Esophagus squamous epithelium (tissue), 5 donors: ENCODE data around the gene GLS. TPM values are rescaled to one million over a fixed set of nuclear protein-coding genes. Genes with fewer than 3 reads are reported as not detected.
"Not testable (repeated sequence)": the region's sequence is repeated elsewhere in the genome, so short reads cannot be mapped to it uniquely, and the experiment has no call there.

Experiments used
- DNase-seq: peaks from one replicate; lab custom pipeline; 2025; lab: John Stamatoyannopoulos, UW
- H3K27ac ChIP-seq, 4 donors: fragments of 200-600 bp; sonication (generic); one replicate each; pipeline ENCODE4 v1.5.1; 2016 to 2019; ENCODE audit warnings: mild to moderate bottlenecking in 1 of 4
- H3K27me3 ChIP-seq, 4 donors: fragments of 200-600 bp; sonication (generic); 1 replicate in 3 of 4; 2 replicates in 1 of 4; pipeline versions ENCODE4 v1.5.1 to v1.6.0; 2017 to 2021; ENCODE audit warnings: antibody characterized with exemption in 1 of 4
- H3K36me3 ChIP-seq, 3 donors: fragments of 200-600 bp; sonication (generic); one replicate each; pipeline ENCODE4 v1.5.1; 2016 to 2019
- H3K4me1 ChIP-seq, 3 donors: fragments of 200-600 bp; sonication (generic); one replicate each; pipeline ENCODE4 v1.5.1; 2017 to 2019
- H3K4me3 ChIP-seq, 4 donors: fragments of 200-600 bp; sonication (generic); 1 replicate in 3 of 4; 2 replicates in 1 of 4; pipeline ENCODE4 v1.5.1; 2016 to 2019; ENCODE audit warnings: mild to moderate bottlenecking in 2 of 4, moderate library complexity in 1 of 4
- H3K9me3 ChIP-seq, 3 donors: fragments of 200-600 bp; sonication (generic); one replicate each; pipeline ENCODE4 v1.5.1; 2016 to 2019
- CTCF ChIP-seq, 6 experiments: fragments of 450-650 bp in 4 of 6; fragments of 200-600 bp in 2 of 6; sonication (generic) in 2 of 6; IDR thresholded peaks; one replicate each; pipeline ENCODE4 v1.5.1; 2016 to 2019; ENCODE audit warnings: antibody characterized with exemption in 6 of 6, mild to moderate bottlenecking in 4 of 6, moderate library complexity in 4 of 6
- POLR2A ChIP-seq, 4 donors: fragments of 450-650 bp; IDR thresholded peaks; one replicate each; pipeline ENCODE4 v1.6.1; 2017; ENCODE audit warnings: antibody characterized with exemption in 4 of 4, mild to moderate bottlenecking in 4 of 4, moderate library complexity in 3 of 4
- WGBS, 2 donors: methylation state at CpG; one replicate each; pipeline ENCODE4 v1.1.5; 2018; 5-methylcytosine and 5-hydroxymethylcytosine counted together
- intact Hi-C: fragments of 100-400 bp; cut with DNase I; formaldehyde crosslinking; loops from one replicate; pipeline ENCODE4 v1.15.0; 2022
- total RNA-seq, 4 donors: library from RNA; depleted of rRNA; stranded (reverse); fragments of >200 nt; gene quantifications; one replicate each; pipeline ENCODE4 v1.1.0, GENCODE V29; 2016
- donor health status: DM: yes; HTN: yes; CAD: no.

GLS gene
- total RNA-seq, 4 donors from 2014 or later: 22.0 to 84.1 (median 45.9) TPM

GRCh38 chr2:190953257-190953656 is 72.6 kb downstream of the GLS start:
- DNase-seq: no peak
- peaks cover 0 to 6% (median 5%) of the 10 kb centered on the region in 3 donors for H3K4me1 ChIP-seq
- H3K36me3 ChIP-seq: no peaks in the 10 kb centered on the region
- 49 to 56% methylated on average over 4 of the region's 4 CpGs for WGBS, 2 donors
- H3K27me3 ChIP-seq: no peaks in the 10 kb centered on the region
- H3K4me3 ChIP-seq: no peak overlapping the region
- H3K9me3 ChIP-seq: peaks cover 0 to 9% (median 0%) of the 10 kb centered on the region in 3 donors
- intact Hi-C loops: no loop called here
- no peak overlapping the region for H3K27ac ChIP-seq
- TF ChIP-seq CTCF (IDR thresholded peaks at IDR 0.05) (no peak), POLR2A (IDR thresholded peaks at IDR 0.05) (no peak)

- intact Hi-C loops: no loop called here
- WGBS, 2 donors: 82 to 83% methylated on average over 5 of the region's 5 CpGs
- Histone ChIP-seq H3K36me3 (peaks cover 0 to 54% (median 0%) of the 10 kb centered on the region in 3 donors), H3K4me3 (no peak overlapping the region), H3K27ac (no peak overlapping the region), H3K4me1 (no peaks in the 10 kb centered on the region), H3K27me3 (no peaks in the 10 kb centered on the region), H3K9me3 (peaks cover 0 to 9% (median 0%) of the 10 kb centered on the region in 3 donors)
- DNase-seq: no peak
- TF ChIP-seq POLR2A (IDR thresholded peaks at IDR 0.05): no peak
- TF ChIP-seq CTCF (IDR thresholded peaks at IDR 0.05): no peak
These were observed 79.5 kb downstream of the GLS start for GRCh38 chr2:190959911-190960788.

- WGBS, 2 donors: 90 to 95% methylated on average over 5 of the region's 5 CpGs
- H3K4me1 ChIP-seq, H3K27ac ChIP-seq, H3K4me3 ChIP-seq, H3K9me3 ChIP-seq, H3K27me3 ChIP-seq, intact Hi-C loops, DNase-seq: not testable (repeated sequence)
- peaks cover 0 to 64% (median 3%) of the 10 kb centered on the region in 3 donors for H3K36me3 ChIP-seq
These were observed 80.5 kb downstream of the GLS start for GRCh38 chr2:190961117-190961516.

GRCh38 chr2:190961918-190962487 is 81.4 kb downstream of the GLS start:
- intact Hi-C loops: no loop called here
- no peak overlapping the region for H3K27ac ChIP-seq
- TF ChIP-seq POLR2A (IDR thresholded peaks at IDR 0.05) (no peak), CTCF (IDR thresholded peaks at IDR 0.05) (no peak)

GRCh38 chr2:190963088-190963487 is 82.5 kb downstream of the GLS start:
- Histone ChIP-seq H3K27ac (no peak overlapping the region), H3K4me3 (no peak overlapping the region), H3K27me3 (no peaks in the 10 kb centered on the region), H3K9me3 (no peaks in the 10 kb centered on the region), H3K36me3 (peaks cover 0 to 81% (median 3%) of the 10 kb centered on the region in 3 donors), H3K4me1 (no peaks in the 10 kb centered on the region)
- intact Hi-C loops: no loop called here
- no peak for DNase-seq
- 87 to 95% methylated on average over 2 of the region's 2 CpGs for WGBS, 2 donors
- TF ChIP-seq POLR2A (IDR thresholded peaks at IDR 0.05): no peak
- no peak for TF ChIP-seq CTCF (IDR thresholded peaks at IDR 0.05)

More at GRCh38 chr2:190961918-190962487, 81.4 kb downstream of the GLS start:
- Histone ChIP-seq H3K4me1 (no peaks in the 10 kb centered on the region), H3K27me3 (no peaks in the 10 kb centered on the region), H3K36me3 (peaks cover 0 to 71% (median 3%) of the 10 kb centered on the region in 3 donors), H3K9me3 (no peaks in the 10 kb centered on the region), H3K4me3 (no peak overlapping the region)
- DNase-seq: no peak
- 72 to 93% methylated on average over 2 of the region's 2 CpGs for WGBS, 2 donors
